NT2/D1 (cell line): ENCODE results near the gene ZNF516.

ENCODE experiments used
- SUZ12 ChIP-seq: IDR thresholded peaks from 2 replicates; pipeline ENCODE4 v1.6.1; 2011; ENCODE audit not compliant: insufficient read length, insufficient read depth; ENCODE audit errors: extremely low read depth
- YY1 ChIP-seq: IDR thresholded peaks from 2 replicates; pipeline ENCODE4 v1.6.1; 2011; ENCODE audit not compliant: insufficient read length, insufficient read depth
- ZNF274 ChIP-seq: IDR thresholded peaks from 2 replicates; pipeline ENCODE4 v1.6.1; 2011; ENCODE audit warnings: mild to moderate bottlenecking, low read depth, low read length

- TF ChIP-seq ZNF274 (no peak), SUZ12 (no peak), YY1 (no peak)
Measured at GRCh38 chr18:76351961-76352581, 143.0 kb downstream of the ZNF516 start.
